Neural cell (in vitro differentiated cells): ENCODE results near the gene TRPM5. TPM values are rescaled to one million over a fixed set of nuclear protein-coding genes. Genes with fewer than 3 reads are reported as not detected.

Experiments used
- H2AFZ ChIP-seq: fragments of 200-600, 300-800 bp; sonication (generic), shearing (Covaris generic); 2 replicates; pipeline ENCODE4 v1.6.0; 2014; ENCODE audit warnings: low read depth, mild to moderate bottlenecking, antibody characterized with exemption, low read length, moderate library complexity
- H3F3A ChIP-seq: fragments of 200-600 bp; shearing (Covaris generic); 2 replicates; pipeline ENCODE4 v1.6.1; 2016; ENCODE audit warnings: mild to moderate bottlenecking, moderate library complexity, mixed read lengths, antibody characterized with exemption, low read length; ENCODE audit not compliant: insufficient read depth, poor library complexity, severe bottlenecking
- H3K27ac ChIP-seq: fragments of 200-600, 300-800 bp; sonication (generic), shearing (Covaris generic); 2 replicates; pipeline ENCODE4 v1.5.1; 2014; ENCODE audit warnings: mild to moderate bottlenecking, low read length, moderate library complexity
- H3K27me3 ChIP-seq: fragments of 300-800, 200-600 bp; sonication (generic), shearing (Covaris generic); 2 replicates; pipeline ENCODE4 v1.6.0; 2014; ENCODE audit warnings: mild to moderate bottlenecking, low read depth, low read length, moderate library complexity; ENCODE audit not compliant: insufficient read depth
- H3K36me3 ChIP-seq: fragments of 300-800, 200-600 bp; sonication (generic), shearing (Covaris generic); 2 replicates; pipeline ENCODE4 v1.5.1; 2014; ENCODE audit warnings: mild to moderate bottlenecking, antibody characterized with exemption, low read length, moderate library complexity; ENCODE audit not compliant: insufficient read depth
- H3K4me2 ChIP-seq: fragments of 300-800, 200-600 bp; sonication (generic), shearing (Covaris generic); 2 replicates; pipeline ENCODE4 v1.6.0; 2014; ENCODE audit warnings: mild to moderate bottlenecking, low read length
- H3K4me3 ChIP-seq: fragments of 300-800, 200-600 bp; sonication (generic), shearing (Covaris generic); 2 replicates; pipeline ENCODE4 v1.5.1; 2014; ENCODE audit warnings: mild to moderate bottlenecking, low read length, moderate library complexity
- H3K79me2 ChIP-seq: fragments of 200-600 bp; shearing (Covaris generic); replicated peaks from 2 replicates; pipeline ENCODE4 v1.6.0; 2014; ENCODE audit warnings: mild to moderate bottlenecking, low read length, moderate library complexity; ENCODE audit not compliant: insufficient read depth
- H3K9ac ChIP-seq: fragments of 300-800, 200-600 bp; sonication (generic), shearing (Covaris generic); 2 replicates; pipeline ENCODE4 v1.6.1; 2016; ENCODE audit warnings: mild to moderate bottlenecking, low read length, mixed read lengths
- H3K9me2 ChIP-seq: fragments of 200-600 bp; shearing (Covaris generic); 2 replicates; pipeline ENCODE4 v1.6.1; 2016; ENCODE audit warnings: mild to moderate bottlenecking, low read length, mixed read lengths; ENCODE audit not compliant: insufficient read depth
- H3K9me3 ChIP-seq: fragments of 200-600, 300-800 bp; sonication (generic), shearing (Covaris generic); 2 replicates; pipeline ENCODE4 v1.6.1; 2016; ENCODE audit warnings: mild to moderate bottlenecking, mixed run types, low read length, moderate library complexity, mixed read lengths
- H4K20me1 ChIP-seq: fragments of 200-600 bp; shearing (Covaris generic); 2 replicates; pipeline ENCODE4 v1.6.1; 2016; ENCODE audit warnings: mild to moderate bottlenecking, mixed run types; ENCODE audit not compliant: insufficient read depth
- EP300 ChIP-seq: fragments of 450-650 bp; conservative IDR thresholded peaks from 2 replicates; pipeline ENCODE4 v1.6.1; 2014; ENCODE audit warnings: antibody characterized with exemption, mild to moderate bottlenecking, moderate library complexity; ENCODE audit not compliant: poor library complexity, severe bottlenecking
- EZH2 ChIP-seq: fragments of 200-600, 300-800 bp; shearing (Covaris generic), sonication (generic); IDR thresholded peaks from 2 replicates; pipeline ENCODE4 v1.6.1; 2014; ENCODE audit warnings: antibody characterized with exemption, low read length, borderline replicate concordance, mild to moderate bottlenecking; ENCODE audit not compliant: insufficient read depth, poor library complexity, severe bottlenecking
- MXI1 ChIP-seq: fragments of 450-650 bp; conservative IDR thresholded peaks from 2 replicates; pipeline ENCODE4 v1.6.1; 2014; ENCODE audit warnings: antibody characterized with exemption, mild to moderate bottlenecking; ENCODE audit not compliant: poor library complexity, severe bottlenecking
- POLR2AphosphoS5 ChIP-seq: IDR thresholded peaks from 2 replicates; pipeline ENCODE4 v1.6.1; 2012
- RAD21 ChIP-seq: fragments of 450-650 bp; conservative IDR thresholded peaks from 2 replicates; pipeline ENCODE4 v1.6.1; 2014; ENCODE audit warnings: antibody characterized with exemption, mild to moderate bottlenecking, moderate library complexity
- SMC3 ChIP-seq: fragments of 450-650 bp; conservative IDR thresholded peaks from 2 replicates; pipeline ENCODE4 v1.6.1; 2014; ENCODE audit warnings: antibody characterized with exemption, mild to moderate bottlenecking, moderate library complexity; ENCODE audit not compliant: poor library complexity
- TAF1 ChIP-seq: IDR thresholded peaks from 2 replicates; pipeline ENCODE4 v1.6.1; 2012; ENCODE audit warnings: low read depth
- polyA plus RNA-seq: library from polyadenylated mRNA; depleted of rRNA; stranded (reverse); fragments of >200 nt; gene quantifications from 2 replicates; pipeline ENCODE4 v1.2.3, GENCODE V29; 2014
- TF ChIP-seq, protein P1 (sequence below): IDR thresholded peaks from 2 replicates; pipeline ENCODE4 v1.6.1; 2012; ENCODE audit warnings: borderline replicate concordance
- TF ChIP-seq, protein P2 (sequence below): fragments of 450-650 bp; IDR thresholded peaks from 2 replicates; pipeline ENCODE4 v1.5.1; 2014; ENCODE audit warnings: antibody characterized with exemption, mild to moderate bottlenecking, moderate library complexity; ENCODE audit not compliant: poor library complexity, severe bottlenecking

The TRPM5 gene
- polyA plus RNA-seq, 1 donor from 2014 or later = not detected

DNA sequence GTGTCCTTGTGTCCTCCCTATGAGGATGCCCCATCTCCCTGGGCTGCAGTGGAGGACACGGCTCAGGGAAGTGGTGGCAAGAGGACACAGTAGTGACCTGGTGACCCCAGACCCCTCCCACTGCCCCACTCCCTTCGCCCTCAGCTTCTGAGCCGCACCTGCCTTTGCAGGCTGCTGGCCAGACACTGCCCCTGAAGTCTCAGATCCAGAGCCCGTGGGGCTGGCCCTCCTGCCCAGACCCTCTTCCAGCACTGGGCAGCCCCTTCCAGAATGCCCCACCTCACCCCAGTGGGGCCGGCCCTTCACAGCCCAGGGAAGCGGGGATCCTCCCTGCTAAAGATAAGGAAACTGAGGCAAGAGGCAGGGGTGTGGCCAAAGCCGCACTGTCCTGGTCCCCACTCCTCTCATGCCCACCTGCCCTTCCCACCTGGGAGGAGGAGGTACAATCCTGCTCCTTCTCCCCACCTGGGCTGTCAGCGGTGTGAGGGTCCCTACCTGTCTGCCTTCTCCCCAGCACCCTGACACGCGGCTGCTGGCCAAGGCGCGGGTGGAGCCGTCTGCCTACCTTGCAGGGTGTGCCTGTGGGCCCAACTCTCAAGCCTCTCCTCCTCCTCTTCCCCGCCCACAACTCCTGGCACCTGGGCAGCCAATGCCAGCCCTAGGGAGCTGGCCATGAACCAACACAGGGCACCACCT lies 17.3 kb downstream of the TRPM5 start (continued):
- no peak for TF ChIP-seq MXI1

DNA sequence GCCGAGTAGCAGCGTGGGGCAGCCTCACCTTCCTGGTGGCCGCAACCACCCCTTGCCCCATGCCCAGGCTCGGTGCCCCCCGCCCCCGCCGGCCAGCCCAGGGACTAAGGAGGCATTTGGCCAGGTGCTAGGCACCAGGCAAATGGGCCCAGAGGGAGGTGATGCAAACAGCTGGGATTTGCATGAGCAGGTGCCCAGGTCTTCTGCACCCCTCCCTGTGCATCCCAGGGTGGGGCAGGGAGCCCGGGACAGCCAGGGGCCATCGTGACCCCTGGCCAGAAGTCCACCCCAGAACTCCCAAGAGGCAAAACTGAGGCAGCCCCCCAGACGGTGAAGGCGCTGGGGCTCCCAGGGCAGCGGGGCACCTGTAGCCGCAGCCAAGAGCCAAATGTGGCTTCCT lies 18.1 kb downstream of the TRPM5 start:
- H3K79me2 ChIP-seq = no peaks in the 10 kb centered on the region
- H4K20me1 ChIP-seq = no peaks in the 10 kb centered on the region
- no peaks in the 10 kb centered on the region for H3K9me2 ChIP-seq
- H3K9ac ChIP-seq = no peak overlapping the region
- H3K27ac ChIP-seq = no peak overlapping the region
- H3K9me3 ChIP-seq = no peaks in the 10 kb centered on the region
- H3K4me3 ChIP-seq = no peak overlapping the region
- no peaks in the 10 kb centered on the region for H3K27me3 ChIP-seq
- H2AFZ ChIP-seq = no peak overlapping the region
- H3K4me2 ChIP-seq = no peak overlapping the region
- H3F3A ChIP-seq = no peaks in the 10 kb centered on the region
- H3K36me3 ChIP-seq = no peaks in the 10 kb centered on the region
- TF ChIP-seq RAD21 = no peak
- TF ChIP-seq, protein P1, sequence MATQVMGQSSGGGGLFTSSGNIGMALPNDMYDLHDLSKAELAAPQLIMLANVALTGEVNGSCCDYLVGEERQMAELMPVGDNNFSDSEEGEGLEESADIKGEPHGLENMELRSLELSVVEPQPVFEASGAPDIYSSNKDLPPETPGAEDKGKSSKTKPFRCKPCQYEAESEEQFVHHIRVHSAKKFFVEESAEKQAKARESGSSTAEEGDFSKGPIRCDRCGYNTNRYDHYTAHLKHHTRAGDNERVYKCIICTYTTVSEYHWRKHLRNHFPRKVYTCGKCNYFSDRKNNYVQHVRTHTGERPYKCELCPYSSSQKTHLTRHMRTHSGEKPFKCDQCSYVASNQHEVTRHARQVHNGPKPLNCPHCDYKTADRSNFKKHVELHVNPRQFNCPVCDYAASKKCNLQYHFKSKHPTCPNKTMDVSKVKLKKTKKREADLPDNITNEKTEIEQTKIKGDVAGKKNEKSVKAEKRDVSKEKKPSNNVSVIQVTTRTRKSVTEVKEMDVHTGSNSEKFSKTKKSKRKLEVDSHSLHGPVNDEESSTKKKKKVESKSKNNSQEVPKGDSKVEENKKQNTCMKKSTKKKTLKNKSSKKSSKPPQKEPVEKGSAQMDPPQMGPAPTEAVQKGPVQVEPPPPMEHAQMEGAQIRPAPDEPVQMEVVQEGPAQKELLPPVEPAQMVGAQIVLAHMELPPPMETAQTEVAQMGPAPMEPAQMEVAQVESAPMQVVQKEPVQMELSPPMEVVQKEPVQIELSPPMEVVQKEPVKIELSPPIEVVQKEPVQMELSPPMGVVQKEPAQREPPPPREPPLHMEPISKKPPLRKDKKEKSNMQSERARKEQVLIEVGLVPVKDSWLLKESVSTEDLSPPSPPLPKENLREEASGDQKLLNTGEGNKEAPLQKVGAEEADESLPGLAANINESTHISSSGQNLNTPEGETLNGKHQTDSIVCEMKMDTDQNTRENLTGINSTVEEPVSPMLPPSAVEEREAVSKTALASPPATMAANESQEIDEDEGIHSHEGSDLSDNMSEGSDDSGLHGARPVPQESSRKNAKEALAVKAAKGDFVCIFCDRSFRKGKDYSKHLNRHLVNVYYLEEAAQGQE = no peak
- TF ChIP-seq TAF1 = no peak
- no peak for TF ChIP-seq SMC3
- TF ChIP-seq MXI1 = no peak
- no peak for TF ChIP-seq EZH2
- TF ChIP-seq, protein P2, sequence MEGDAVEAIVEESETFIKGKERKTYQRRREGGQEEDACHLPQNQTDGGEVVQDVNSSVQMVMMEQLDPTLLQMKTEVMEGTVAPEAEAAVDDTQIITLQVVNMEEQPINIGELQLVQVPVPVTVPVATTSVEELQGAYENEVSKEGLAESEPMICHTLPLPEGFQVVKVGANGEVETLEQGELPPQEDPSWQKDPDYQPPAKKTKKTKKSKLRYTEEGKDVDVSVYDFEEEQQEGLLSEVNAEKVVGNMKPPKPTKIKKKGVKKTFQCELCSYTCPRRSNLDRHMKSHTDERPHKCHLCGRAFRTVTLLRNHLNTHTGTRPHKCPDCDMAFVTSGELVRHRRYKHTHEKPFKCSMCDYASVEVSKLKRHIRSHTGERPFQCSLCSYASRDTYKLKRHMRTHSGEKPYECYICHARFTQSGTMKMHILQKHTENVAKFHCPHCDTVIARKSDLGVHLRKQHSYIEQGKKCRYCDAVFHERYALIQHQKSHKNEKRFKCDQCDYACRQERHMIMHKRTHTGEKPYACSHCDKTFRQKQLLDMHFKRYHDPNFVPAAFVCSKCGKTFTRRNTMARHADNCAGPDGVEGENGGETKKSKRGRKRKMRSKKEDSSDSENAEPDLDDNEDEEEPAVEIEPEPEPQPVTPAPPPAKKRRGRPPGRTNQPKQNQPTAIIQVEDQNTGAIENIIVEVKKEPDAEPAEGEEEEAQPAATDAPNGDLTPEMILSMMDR = no peak
- TF ChIP-seq EP300 = no peak
- no peak for TF ChIP-seq POLR2AphosphoS5

DNA sequence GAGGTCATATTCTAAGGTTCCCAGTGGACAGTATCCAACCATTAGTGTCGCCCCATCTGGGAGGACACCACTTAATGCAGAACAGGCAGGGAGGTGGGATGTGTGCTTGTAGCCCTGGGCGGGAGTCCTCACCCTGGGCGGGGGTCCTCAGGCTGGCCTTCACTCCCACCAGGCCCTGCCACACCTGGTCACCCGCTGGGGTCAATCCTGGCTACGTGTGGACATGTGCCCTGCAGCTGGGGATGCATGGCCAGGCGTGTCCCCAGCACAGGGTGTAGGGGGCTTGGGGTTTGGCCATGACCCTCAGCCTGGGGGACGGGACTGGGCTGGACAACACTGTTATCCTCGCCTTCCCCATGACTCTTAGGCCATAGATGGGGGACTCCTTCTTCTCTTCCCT lies 18.8 kb downstream of the TRPM5 start:
- Histone ChIP-seq H3K9me2 (no peaks in the 10 kb centered on the region), H3K36me3 (no peaks in the 10 kb centered on the region), H3K4me3 (no peak overlapping the region), H2AFZ (no peak overlapping the region), H3K79me2 (no peaks in the 10 kb centered on the region), H3K9me3 (no peaks in the 10 kb centered on the region), H3F3A (no peaks in the 10 kb centered on the region), H4K20me1 (no peaks in the 10 kb centered on the region), H3K27ac (no peak overlapping the region), H3K27me3 (no peaks in the 10 kb centered on the region), H3K4me2 (no peak overlapping the region), H3K9ac (no peak overlapping the region)
- TF ChIP-seq RAD21 (no peak), TAF1 (no peak), MXI1 (no peak), EZH2 (no peak)
- TF ChIP-seq, protein P2 = no peak
